Measurements from ENCODE around the gene SLC25A31. TPM values are rescaled to one million over a fixed set of nuclear protein-coding genes. Genes with fewer than 3 reads are reported as not detected.

SLC25A31 gene
- total and polyA plus RNA-seq, 10 of the 15 experiments (the other 5 are each of a cell fraction or from before 2014, with no cell fraction given), result not detected

GRCh38 chr4:127782275-127783025 is 52.2 kb downstream of the SLC25A31 start, which contains the start of gene HSPA4L (continued):
- TF ChIP-seq IRF5 (IDR thresholded peaks at IDR 0.05; ENCODE audit: borderline replicate concordance), result peak; percentile 75
- TF ChIP-seq CUX1 (IDR thresholded peaks at IDR 0.05; ENCODE audit: insufficient replicate concordance, low read depth, low read length), result no peak
- no peak for TF ChIP-seq JUND (IDR thresholded peaks at IDR 0.05; ENCODE audit: low read depth, low read length)

All from GM12878 (cell line).